Measurements from ENCODE around the gene CFAP20DC.
"Not testable (repeated sequence)": the region's sequence is repeated elsewhere in the genome, so short reads cannot be mapped to it uniquely, and the experiment has no call there.

Gene CFAP20DC

DNA sequence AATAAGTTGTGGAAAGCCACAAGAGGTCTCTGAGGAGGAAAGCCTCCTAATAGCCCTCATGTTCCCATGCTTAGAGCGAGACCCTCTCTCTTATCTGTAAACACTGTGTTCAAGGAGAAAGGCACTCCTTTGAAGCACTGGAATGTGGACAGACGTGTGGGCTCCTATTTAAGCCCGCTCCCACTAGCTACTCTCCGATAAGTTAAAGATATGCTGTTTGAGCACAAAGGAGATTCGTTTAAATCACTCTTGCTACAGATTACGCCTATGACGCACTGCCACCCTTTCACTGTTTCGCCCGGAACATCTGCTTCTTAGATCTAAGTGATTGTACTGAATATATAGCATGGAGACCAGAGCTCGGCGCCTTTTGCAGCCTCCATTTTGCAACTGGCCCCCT is 325.5 kb downstream of the CFAP20DC start:
- DNase-seq = no peak

DNA sequence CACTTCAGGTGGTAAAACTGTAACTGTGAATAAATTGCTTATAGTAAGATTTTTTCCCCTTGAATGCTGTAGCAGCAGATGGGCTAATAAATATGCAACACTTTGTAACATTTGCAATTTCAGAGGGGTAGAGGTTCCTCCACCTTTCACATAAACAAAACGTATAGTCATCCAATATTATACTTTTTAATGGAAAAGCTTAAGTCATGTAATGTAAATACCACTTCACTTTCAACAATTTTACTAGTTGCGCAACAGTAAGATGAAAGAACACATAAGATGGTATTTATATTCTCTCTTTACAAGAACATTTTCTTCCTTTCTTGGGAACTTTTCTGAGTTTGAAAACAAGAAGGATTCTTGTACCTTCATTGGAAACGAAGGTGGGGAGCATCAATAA is 326.7 kb downstream of the CFAP20DC start:
- no peak for DNase-seq

DNA sequence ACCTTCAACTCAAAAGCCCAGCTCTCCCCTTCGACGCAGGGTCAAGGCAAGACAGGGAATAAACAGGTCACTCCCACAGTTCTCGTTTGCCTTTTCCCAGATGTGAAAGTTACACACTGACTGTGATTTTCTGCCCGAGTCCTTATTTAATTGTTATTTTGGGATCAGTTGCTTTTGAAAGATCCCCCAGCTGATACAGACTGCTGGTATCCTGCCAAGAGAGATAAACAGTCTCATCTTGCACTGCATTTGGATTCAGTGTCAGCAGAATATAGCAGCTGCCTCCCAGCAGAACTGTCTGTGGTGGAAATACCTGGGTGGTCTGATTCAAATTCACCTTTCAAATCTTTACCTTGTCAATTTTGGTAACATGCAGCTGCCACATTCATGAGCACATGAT is 327.3 kb downstream of the CFAP20DC start:
- no peak for DNase-seq

DNA sequence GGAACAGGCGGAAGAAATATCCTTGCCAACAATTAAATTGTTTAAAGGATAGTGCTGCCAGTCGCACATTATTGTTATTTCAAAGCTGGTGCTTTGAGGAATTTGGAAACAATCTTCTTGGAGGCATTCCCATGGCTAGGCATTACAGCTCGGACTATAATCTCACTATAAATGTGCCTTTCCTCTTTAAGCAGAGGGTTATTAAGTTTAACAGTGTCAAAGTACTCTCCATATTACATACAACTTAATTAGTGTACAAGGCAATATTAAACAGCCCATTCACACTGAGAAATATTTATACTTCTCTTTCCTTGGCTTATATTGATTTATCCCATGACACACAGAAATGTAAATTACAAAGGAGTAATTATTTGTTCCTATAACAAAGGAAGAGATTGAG is 329.3 kb downstream of the CFAP20DC start:
- DNase-seq = no peak

DNA sequence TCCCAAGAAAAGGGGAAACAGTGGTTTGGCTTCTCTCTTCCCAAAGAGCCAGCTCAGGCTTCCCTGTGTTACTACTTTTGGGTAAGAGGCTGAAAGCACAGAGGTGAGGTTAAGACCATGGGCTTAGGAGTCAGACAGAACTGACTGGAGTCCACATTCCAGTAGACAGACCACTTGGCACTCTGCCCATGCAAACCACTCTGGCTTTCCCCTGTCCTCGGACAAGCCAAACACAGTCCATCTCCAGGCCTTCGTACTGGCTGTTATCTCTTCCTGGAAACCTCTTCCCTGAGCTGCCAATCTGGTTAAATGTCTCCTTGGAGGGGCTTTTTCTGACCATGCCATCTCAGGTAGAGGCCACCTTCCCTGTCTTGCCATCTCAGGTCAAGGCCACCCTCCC is 330.1 kb downstream of the CFAP20DC start:
- DNase-seq = no peak

DNA sequence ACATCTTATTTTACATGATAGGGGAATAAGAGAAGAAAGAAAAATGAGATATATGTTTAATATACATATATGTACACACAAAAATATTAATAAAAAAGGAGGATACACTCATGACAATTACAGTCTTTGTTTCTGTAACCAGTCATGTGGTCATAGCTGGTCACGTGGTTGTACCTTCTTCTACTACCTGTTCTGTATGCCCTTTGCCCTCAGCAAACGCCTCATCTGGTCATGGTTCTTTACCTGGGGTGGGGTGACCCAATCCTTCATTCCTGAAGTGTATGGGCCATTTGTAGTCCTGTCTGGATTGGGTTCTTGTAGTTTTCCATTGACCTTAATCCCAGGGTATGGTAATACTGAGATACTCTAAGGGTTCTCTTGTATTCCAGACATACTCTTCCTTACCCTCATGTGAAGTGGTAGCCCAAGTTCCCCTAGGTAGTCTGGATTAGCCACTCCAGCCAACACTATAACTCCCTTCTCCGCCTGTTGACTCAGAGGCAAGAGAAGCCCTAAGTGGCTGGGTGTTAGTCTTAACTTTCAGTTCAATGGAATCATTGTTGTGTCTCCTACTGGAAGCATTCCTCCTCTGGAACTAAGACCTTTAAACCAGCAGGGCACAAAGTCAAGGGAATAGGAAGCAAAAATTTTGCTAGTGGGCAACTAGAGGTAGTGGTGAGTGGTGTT is 336.0 kb downstream of the CFAP20DC start:
- DNase-seq = no peak

DNA sequence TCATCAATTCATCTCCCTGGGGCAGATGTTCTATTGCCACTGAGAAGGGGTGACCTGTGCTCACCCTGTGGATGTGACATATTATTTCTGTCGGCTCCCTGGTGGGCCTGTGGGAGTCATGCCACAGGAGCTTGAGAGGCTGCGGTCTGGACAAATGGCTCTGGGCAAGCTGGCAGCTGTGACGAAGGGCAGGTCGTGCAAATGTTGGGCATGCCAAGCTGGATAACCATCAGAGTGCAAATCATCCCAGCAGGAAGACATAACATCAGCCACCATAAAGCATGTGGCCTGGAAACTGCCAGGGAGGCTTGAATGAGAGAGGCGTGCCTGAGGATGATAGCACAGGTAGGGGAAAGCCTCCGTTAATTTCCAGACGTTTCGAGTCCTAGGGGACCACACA is 338.0 kb downstream of the CFAP20DC start:
- no peak for DNase-seq

DNA sequence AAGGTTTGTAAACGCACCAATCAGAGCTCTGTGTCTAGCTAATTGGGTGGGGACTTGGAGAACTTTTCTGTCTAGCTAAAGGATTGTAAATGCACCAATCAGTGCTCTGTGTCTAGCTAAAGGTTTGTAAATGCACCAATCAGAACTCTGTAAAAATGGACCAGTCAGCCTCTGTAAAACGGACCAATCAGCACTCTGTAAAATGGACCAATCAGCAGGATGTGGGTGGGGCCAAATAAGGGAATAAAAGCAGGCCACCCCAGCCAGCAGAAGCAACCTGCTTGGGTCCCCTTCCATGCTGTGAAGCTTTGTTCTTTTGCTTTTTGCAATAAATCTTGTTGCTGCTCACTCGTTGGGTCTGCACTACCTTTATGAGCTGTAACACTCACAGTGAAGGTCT is 340.8 kb downstream of the CFAP20DC start:
- not testable (repeated sequence) for DNase-seq

DNA sequence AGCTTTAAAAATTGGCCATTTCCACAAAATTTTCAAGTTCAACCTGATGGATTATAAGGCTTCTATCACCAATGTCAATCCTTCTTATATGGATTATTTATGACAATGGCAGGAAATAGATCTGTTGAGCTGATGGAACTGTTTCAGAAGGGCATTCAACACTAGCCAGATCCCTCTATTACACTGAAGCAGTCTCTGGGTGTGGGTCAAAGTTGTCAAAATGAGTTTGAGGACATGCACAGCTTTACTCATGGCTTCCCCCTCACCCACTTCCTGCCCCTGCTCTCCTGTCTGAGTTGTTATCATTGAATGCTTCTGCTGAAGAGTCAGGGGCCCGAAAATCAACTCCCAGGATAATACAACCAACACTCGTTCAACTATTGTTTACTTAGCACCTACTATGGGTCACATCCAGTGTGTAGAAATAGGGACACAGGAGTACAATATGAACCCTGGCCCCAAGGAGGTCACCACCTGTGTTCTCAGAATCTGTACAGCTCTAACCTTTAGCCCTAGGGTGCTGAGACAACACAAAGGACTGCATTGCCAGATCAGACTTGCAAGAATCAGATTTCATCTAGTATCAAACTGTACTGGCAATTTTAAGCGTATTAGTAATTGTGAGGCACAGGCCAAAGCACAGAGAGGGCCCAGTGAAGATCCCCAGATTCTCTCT is 341.6 kb downstream of the CFAP20DC start:
- no peak for DNase-seq

DNA sequence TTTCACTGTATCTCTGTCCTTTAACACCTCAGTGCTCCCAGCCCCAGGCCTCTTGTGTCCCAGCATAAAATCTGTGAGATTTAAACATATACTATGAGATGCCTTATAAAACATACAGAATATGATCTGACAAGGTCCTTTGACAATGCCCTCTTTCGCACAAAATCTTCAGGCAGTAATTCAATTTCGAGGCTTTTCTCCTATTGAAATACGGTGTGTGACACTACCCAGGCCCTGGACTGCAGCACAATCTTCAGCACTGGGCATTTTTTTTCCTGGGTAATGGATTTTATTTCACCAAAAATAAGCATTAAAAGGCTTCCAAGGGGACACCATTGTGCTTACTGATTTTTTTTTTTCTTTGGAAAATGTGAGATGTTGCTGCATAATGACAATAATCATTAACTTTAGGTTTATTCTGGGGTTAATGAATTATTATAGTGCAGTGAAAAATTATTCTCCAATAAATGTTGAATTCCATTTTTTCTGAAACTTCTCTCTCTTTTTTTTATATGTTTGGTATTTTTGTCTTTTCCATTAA is 342.4 kb downstream of the CFAP20DC start:
- DNase-seq = no peak

DNA sequence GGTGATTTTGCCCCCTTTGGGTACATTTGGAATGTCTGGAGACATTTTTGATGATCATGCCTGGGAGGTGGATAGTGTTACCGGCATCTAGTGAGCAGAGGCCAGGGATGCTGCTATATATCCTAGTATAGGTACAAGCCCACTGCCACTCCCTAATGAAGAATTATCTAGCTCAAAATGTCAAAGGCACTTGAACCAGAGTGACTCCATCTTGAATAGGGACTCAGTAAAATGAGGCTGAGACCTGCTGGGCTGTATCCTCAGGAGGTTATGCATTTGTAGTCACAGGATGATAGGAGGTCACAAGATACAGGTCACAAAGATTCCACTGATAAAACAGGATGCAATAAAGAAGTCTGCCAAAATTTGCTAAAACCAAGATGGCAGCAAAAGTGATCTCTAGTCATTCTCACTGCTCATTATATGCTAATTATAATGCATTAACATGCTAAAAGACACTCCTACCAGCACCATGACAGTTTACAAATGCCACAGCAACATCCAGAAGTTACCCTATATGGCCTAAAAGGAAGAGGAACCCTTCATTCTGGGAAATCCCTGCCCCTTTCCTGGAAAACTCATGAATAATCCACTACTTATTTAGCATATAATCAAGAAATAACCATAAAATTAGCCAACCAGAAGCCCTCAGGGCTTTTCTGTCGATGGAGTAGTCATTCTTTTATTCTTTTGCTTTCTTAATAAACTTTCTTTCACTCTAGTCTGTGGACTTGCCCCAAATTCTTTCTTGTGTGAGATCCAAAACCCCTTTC is 343.2 kb downstream of the CFAP20DC start:
- no peak for DNase-seq

DNA sequence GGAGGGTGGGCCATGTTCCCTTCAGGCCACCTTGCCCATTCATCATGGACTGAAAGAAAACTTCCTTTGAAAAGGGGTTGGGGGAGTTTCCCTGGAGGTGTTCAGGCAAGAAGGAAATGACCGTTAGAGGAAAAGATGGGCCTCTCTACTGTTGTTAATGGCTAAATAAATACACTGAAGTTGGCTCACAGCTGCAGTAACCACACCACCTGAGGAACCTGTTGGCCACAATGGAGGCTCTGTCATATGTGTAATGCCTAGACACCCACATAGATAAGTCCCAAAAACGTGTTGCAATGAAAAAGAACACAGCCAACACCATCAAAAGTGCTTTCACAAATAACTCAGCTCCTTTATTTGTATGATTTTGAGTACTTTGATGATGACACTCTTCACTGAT is 345.1 kb downstream of the CFAP20DC start:
- no peak for DNase-seq

DNA sequence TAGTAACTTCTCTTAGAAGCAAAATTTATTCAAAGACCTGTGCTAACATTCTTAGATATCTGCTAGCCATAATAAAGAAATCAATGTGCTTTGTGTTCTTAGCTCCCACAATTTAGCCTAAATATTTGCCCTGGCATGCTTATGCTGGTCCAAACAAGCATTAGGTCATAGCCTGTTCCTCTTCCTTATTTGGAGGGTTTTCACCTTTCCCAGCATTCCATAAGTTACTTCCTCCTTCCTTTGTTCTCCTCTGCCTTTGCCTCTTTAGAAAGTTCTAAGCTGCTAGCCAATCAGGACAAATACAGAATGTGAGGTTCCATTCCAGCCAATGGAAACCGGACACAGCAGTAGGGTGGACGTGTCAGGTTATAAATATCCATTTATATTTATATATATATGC is 345.5 kb downstream of the CFAP20DC start:
- DNase-seq = not testable (repeated sequence)

DNA sequence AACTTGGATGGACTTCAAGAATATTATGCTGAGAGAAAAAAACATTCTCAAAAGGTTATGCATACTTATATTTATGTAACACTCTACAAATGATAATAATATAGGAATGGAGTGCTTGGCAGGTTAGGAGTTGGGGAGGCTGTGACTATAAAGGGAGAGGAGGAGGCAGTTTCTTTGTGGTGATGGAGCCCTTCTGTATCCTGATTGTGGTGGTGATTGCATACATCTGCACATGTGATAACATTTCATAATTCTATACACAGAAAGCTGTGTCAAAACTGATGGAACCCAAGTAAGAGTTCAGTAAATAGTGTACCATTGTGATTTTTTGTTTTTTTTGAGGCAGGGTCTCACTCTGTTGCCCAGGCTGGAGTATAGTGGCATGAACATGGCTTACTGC is 351.6 kb downstream of the CFAP20DC start:
- no peak for DNase-seq

DNA sequence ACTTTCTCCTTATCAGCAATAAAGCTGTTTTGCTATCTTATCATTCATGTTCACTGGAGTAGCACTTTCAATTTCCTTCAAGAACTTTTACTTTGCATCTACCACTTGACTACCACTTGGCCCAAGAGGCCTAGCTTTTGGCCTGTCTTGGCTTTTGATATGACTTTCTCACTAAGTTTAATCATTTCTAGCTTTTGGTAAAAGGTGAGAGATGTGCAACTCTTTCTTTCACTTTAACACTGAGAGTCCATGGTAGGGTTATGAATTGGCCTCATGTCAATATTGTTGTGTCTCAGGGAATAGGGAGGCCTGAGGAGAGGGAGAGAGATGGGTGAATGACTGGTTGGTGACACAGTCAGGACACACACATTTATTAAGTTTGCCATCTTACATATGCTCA is 352.3 kb downstream of the CFAP20DC start:
- no peak for DNase-seq

DNA sequence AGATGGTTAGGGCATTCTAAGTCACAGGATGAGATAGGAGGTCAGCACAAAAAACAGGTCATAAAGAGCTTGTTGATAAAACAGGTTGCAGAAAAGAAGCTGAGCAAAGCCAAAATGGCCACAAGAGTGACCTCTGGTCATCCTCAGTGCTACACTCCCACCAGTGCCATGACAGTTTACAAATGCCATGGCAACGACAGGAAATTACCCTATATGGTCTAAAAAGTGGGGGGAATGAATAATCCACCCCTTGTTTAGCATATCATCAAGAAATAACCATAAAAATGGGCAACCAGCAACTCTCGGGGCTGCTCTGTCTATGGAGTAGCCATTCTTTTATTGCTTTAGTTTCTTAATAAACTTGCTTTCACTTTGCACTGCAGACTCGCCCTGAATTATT is 353.0 kb downstream of the CFAP20DC start:
- DNase-seq = not testable (repeated sequence)

DNA sequence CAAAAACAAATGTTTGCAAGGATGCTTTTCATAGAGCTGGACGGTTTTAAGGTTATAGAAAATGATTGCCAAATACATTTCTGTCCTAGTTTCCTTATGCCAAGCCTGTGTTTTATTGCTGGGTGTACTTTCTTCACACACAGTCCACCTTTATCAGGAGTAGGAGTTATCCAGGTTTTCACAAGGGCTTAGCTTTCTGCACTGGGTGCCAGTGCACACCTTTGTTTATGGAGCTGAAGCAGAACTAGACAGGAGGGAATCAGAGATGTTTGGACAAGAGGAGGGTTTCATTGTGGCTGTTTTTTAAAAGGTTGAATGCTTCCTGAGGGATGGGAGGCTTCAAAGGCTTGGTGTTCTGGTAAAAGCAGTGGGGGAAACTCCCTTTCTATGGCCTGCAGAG is 353.7 kb downstream of the CFAP20DC start:
- DNase-seq = no peak

DNA sequence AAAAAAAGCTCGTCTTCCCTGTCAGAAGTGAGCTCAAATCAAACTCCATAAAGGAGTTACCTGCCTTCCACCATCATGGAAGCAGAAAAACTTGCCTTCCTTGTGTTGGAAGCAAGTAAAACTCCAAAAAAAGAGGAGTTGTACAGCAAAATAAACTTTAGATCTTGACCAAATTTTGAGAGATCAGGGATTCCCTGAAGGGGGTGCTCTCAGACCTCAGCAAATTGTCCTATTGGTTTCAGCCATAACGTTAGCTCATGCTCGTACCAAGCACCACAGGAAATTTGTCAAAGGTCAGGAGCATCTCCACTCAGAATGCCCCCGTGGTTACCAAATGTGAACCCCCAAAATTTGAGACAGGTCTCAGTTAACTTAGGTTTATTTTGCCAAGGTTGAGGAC is 354.5 kb downstream of the CFAP20DC start:
- DNase-seq = not testable (repeated sequence)

DNA sequence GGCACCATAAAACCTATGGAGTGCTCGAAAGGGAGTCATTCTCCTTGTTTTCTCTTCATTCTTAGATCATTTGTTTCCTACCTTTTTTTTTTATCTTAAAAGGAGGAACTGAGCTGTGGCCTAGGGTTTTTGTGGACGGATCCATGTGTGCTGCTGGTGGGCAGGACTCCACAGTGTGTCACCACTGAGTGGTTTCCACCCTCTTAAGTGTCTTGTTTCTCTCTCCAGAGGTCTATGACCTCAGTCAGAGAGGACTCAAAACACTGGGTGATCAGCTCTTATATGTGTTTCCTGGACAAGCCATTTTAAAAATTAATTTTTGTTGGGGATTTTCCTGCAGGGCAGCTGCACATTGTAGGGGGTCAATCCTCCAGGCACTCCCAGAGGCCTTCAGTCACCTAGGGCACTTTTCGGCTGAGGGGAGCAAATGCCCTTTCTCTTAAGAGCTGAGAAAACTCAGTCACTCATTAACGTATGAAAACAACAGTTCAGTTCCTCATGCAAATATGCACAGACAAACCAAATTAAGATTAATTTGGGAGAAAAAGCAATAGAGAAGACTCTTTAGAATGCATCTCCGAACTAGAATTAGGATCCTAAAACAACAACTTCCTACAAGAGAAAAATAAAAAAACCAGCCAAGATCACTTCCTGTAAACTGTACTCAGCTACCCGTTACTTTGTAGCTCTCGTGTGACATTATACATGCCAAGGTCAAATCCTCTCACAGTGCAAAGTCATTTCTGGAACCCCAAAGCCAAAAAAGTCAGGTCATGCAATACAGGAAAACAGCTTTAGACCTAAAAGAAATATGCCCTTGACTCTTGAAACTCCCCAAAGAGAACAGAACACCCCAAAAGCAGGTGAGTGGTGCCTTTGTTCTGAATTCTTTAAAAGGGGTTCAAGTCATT is 355.6 kb downstream of the CFAP20DC start:
- no peak for DNase-seq

DNA sequence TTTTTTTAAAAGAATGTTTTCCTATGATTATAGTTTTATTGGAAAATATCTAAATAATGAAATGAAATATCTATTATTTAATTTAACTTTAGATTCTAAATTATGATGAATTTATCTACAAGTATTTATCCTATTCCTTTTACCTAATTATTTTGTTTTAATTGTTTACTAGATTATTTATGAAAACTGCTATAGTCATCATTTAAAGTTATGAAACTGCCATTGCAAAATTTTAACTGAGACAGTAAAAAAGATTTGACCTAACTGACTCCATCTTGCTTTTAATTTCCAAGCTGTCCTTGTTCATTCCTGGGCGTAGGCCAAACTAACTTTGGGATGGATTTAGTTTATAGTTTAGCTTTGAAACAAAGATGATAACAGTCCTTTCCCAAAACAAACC is 357.3 kb downstream of the CFAP20DC start:
- no peak for DNase-seq
